GM21447 (cell line): ENCODE results near the gene ADTRP.
"Not testable (repeated sequence)": the region's sequence is repeated elsewhere in the genome, so short reads cannot be mapped to it uniquely, and the experiment has no call there.

Experiments used
- ATAC-seq: cut with Tn5 transposase; IDR thresholded peaks from one replicate; pipeline ENCODE4 v1.9.1; 2021; ENCODE audit not compliant: unreplicated experiment

ADTRP gene

DNA sequence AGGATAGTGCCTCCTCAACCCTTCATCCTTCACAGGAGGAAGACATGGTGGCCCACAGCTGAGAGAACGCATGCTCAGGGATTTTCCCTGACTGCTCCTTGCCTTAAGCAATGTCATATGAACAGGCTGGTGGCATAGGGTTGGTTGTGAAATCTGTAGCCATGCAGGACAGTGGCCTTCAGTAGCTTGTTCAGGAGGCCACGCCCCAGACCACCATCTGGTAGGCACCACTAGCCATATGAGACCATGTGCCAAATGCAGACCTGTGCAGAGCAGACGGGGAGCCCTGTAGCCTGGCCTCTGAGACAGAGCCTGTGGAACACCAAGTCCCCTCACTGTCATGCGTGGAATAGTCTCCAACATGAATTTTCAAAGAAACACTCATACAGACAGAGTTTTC, 76.5 kb downstream of the ADTRP start:
- no peak for ATAC-seq

DNA sequence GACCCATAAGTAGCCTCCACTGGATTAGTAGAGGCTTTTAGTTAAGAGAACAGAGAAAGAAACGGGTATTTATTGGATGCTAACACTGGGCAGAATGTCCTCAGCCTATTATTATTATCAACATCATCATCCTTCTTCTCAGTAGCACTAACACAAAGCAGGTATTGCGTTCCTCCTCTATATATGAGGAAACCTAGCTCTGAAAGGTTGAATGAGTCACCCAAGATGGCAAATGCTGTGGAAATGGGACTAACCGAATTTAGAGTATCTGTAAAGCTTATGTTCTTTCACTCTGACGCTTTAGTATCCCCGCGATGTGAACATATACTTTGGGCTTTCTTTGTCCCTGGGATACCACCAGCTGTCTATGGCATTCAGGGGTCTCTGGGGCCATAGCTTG, 77.0 kb downstream of the ADTRP start:
- ATAC-seq: no peak

DNA sequence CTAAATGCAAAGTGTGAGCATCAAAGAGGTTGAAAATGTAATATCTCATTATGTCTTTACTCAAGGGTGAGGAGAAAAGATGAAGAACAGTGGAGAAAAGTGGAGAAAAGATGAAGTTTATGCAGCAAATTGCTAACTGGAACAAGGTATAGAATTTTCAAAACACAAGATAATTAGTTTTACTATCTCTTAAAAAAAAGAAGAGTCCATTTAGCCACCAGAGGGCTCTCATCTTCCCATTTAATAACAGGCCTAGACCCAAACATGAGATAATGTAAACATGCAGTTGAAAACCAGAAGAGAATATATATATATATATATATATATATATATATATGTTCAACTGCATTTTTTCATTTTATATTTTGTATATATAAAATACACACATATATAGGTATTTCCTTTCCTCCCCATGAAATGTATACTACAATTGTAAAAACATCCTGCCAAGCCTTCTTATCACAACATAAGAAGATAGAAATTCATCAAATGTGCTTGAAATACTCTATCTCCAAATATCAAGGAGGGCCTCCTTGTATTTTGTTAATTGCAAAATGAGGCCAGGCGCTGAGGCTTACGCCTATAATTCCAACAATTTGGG, 78.4 kb downstream of the ADTRP start:
- ATAC-seq: no peak

DNA sequence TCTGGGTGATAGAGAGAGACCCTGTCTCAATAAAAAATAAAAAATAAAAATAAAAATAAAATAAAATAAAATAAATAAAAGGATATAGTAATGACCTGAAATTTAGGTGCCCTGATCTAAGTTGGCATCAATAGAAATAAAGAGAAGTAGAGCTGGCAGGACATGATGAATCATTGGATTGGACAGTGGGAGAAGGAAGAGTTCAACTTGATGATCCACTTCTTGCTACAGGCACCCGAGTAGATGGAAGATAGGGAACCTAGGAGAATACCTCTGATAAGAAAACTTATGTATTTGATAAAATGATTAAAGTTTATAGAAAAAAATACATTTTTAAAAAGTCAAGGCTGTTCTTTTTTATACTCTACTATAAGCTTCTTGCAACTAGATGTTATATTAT, 79.0 kb downstream of the ADTRP start:
- no peak for ATAC-seq

DNA sequence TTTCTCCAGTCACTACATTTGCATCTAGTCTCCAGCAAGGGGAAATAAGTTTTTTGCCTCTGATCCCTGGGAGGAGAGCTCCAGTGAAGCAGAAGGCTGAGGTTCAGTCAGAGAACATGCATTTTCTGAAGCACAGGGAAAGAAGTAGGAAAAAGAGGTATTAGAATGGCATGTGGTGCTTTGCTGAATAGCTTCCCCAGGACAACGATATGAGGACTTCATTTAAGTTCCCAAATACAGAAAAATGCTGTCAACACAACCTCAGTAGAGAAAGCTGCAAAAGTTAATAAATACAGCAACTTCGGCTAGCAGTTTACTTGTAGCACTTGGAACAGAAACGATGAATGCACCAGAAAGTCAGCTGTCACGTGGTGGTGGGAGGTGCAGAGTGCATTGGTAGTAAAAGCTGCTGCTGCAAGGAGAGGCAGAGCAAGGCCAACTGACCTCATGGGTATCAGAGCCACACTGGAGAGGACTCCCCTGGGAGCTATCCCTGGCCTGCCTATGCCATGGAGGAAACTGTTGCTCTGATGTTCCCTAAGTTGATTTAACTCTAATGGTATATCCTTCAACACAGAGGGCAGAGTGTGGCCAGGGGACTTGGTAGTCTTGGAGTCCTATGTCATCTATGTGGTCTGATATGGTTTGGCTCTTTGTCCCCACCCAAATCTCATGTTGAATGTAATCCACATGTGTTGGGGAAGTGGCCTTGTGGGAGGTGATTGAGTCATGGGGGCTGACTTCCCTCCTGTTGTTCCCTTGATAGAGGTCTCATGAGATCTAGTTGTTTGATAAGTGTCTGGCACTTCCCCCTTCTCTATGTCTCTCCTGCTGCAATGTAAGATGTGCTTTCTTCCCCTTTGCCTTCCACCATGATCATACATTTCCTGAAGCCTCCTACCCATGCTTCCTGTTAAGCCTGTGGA, 85.9 kb downstream of the ADTRP start:
- ATAC-seq: no peak

DNA sequence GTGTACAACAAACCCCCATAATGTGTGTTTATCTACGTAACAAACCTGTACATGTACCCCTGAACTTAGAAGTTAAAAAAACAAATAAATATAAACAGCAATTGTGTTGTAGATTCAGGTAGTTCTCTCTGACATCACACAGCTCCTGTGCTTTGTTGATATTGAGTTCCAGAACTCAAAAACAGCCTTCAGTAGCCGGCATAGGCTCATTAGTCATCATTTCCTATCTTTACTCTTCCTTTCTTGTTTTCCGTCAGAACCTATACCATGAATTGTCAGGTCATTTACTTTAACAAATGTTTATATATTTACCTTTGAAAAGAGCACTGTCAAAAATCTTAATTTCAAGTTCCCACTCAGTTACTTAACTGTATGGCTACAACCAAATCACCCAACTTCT, 88.8 kb downstream of the ADTRP start:
- no peak for ATAC-seq

DNA sequence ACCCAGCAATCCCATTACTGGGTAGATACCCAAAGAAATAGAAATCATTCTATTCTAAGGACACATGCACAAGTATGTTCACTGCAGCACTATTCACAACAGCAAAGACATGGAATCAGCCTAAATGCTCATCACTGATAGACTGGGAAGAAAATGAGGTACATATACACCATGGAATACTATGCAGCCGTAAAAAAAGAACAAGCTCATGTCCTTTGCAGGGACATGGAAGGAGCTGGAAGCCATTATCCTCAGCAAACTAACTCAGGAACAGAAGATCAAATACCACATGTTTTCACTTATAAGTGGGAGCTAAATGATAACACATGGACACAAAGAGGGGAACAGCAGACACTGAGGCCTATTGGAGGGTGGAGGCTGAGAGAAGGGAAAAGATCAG, 89.2 kb downstream of the ADTRP start:
- not testable (repeated sequence) for ATAC-seq

DNA sequence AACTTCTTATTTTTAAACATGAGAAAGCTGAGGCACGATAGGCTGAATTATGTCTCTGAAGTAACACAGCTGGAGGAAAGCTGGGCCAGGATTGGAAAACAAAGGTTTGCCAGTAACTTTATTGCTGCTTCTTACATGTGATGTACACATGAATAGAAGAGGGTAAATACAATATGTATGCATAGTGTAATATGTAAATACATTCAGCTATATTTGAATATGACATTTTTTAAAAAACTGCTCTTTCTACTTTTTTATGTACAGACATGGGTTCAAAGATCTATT, 90.2 kb downstream of the ADTRP start:
- ATAC-seq: no peak

DNA sequence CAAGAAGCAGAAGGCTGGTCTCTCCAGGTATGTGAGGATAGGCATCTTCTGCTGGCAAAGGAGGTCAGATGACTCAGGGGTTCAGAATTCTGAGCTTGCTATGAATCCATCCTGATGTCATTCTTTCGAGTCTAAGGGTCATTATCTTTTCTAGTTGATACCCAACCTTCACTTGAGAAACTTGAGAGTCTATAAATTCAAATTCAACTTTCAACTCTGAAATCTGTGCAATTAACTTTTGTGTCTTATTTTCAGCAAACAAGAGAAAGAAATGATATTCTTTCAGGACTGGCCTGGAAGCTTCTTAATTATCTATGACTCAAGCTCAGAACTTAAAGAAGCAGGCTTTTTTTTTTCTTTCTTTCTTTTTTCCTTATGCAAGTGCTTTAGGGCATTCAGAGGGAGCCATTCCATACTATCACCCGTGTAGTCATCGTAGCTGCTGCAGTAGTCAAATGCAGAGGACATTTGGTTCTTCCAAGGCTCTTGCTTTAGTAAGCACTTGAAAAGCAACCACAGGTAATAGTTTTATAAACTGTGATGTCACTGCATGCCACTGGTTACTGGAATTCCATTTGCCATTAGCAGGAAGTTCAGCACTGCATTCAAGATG, 93.0 kb downstream of the ADTRP start:
- no peak for ATAC-seq

DNA sequence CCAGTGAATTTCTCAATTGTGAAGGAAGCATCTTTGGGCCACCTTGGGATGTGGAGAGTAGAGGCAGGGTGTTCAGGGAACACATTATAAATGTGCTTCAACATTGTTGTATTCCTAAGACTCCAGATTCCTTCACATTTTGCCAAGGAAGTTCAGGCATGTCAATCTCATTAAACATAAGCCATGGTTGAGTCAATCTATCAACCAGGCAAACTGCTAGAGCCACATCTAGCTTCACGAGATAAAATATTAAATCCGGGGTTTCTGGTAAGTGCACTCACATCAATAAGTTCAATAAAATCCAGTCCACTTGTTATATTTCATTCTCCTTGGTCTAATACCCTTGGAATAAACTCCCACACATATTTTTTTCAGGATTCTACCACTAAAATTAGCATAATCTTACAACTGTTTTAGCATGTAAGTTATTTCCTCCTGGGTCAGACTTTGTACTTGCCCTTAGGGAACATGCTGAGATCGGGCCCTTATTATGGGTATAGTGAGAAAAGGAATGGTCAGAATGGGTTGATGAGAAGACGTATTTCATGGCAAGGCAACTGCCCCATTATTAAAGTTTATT, 93.6 kb downstream of the ADTRP start:
- no peak for ATAC-seq

DNA sequence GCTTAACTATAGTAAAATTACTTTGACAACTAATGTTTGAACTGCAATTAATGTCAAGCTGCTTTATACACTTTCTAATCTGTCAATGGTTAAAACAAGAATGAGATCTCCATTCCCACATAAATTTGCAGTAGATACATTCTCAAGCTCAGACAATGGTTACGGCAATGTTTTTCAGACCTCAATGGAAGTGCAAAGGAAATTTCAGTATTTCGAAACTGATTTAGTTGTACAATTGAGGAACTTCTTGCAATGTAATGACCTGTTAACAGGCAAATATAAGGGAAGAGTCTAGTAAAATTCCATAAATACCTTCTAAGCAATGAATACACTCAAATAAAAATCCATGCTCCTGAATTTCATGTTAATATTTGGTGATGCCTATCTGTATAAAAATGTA, 94.7 kb downstream of the ADTRP start:
- no peak for ATAC-seq

DNA sequence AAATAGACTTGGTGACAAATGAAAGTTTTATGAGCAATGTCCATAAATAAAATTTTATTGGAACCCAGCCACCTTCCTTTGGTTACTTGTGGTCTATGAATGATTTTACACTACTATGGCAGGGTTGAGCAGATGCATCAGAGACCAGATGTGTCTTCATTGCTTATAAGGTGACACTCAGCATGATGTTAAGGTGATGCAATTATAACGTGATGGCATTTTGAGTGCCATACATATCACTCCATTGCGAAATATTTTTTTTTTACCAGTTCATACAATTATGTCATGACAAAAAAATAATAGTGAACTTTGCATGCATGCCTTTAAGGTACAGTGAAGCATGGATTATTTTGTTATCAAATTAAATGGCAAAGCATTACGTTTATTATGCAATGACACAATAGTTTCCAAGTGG, 96.0 kb downstream of the ADTRP start:
- no peak for ATAC-seq

DNA sequence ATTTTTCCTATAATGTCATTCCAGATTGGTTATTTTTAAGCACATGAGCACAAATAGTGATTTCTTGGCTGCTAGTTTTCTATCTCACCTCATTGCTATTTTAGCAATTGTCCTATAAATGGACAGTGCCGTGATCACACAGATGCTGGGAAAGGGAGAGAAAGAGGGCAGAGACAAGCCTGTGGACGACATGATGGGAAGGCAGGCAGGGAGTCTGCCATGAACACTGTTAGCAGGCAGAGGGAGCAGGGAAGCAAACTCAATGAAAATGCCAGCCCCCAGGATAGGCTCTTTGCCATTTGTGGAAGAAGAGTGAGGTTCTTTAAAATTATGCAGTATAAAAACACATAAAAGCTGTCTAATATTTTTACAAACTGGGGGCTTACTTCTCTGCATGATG, 96.8 kb downstream of the ADTRP start:
- ATAC-seq: no peak

DNA sequence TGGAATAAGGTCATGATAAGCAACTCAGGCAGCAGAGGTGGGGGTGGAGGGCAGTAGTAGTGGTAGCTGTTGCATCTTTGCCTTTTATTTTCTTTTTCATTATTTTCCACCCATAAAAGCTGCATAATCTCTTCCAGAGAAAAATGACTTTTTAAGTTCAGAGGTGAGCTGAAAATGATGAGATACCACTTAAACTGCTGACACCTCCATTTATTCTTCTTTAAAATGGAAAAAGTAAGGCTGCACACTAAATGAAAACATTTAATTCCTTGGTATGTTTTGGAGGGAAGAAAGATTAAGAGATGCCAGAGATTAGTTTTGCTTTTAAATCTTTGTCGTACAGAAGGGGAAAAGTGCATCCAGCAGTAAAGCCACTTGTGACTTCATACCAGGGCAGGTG, 97.2 kb downstream of the ADTRP start:
- ATAC-seq: no peak

DNA sequence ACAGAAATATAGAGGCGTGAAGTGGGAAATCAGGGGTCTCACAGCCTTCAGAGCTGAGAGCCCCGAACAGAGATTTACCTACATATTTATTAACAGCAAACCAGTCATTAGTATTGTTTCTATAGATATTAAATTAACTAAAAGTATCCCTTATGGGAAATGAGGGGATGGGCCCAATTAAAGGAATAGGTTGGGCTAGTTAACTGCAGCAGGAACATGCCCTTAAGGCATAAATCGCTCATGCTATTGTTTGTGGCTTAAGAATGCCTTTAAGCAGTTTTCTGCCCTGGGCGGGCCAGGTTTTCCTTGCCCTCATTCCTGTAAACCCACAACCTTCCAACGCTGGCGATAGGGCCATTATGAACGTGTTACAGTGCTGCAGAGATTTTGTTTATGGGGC, 98.1 kb downstream of the ADTRP start:
- ATAC-seq: not testable (repeated sequence)

DNA sequence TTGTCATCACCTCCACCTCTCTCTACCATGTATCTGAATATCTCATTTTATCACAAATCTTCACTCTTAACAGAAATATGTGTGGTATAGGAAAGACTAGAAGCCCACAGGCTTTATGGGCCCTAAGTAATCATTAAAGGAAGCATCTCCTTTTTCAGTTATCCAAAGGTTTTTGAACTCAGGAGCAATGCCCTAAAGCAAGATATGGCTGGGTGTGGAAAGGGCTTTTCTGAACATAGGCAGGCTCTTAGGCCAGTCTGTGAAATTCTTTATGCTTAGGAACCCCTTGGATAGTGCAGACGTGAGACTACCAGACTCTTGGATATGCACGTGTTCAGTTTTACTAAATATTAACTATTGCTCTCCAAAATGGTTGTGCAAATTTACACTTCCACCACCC, 99.5 kb downstream of the ADTRP start:
- no peak for ATAC-seq

DNA sequence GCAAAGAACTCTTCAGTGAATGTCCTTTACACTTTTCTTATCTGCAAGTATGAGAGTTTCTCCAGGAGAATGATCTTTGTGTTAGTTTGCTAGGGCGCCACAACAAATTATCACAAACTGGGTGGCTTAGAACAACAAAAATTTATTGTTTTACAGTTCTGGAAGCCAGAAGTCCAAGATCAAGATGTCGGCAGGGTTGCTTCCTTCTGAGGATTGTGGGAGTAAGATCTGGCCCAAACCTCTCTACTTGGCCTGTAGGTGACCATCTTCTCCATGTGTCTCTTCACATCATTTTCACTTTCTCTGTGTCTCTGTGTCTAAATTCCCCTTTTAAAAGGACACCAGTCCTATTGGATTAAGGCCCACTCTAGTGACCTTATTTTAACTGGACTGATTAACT, 103.0 kb downstream of the ADTRP start:
- ATAC-seq: no peak

DNA sequence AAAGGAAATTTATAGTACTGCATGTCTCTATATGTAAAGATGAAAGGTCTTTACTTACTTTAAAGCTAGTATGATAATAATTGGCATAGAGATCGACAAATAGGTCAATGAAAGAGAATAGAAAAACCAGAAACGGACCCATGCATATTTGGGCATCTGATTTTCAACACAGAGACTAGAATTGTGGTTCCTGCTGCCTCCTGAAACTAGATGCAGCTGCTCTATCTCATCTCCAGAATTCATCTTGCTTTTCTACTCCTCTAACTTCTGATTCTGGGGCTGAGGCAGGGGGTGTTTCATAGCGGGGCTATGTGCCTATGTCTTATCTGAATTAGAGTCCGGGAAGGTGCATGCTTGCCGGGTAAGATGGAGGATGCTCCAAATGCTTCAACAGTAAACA, 105.9 kb downstream of the ADTRP start:
- ATAC-seq: no peak

DNA sequence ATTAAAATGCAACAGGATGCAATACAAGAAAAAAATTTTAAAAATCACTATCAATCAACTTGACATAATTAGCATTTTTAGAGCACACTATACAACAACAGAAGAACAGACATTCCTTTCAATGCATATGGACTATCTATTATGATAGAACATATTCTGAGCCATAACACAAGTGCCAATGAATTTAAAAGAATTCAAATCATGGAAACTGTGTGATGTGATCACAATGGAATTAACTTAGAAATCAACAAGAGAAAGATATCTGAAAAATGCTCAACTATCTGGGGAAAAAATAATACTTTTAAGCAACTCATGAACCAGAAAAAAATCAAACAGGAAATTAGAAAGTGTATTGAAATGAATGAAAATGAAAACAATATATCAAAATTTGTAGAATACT, 106.3 kb downstream of the ADTRP start:
- no peak for ATAC-seq

DNA sequence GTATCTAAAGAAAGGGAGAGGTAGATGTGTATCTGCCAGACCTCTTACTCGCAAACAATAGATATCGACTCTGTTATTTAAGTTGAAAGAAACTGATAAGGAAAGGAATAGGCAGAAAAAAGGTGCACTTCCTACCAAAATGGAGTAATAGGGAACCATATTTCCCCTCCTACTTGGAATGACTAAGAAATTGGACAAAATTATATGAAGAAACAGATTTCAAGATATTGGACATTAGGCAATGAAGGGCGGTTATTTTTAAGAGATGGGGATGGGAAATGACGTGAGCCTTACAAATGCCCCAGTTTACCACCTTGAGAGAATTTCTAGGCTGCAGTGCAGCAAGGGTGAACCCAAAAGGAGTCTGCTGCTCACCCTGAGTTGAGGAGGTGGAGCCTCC, 108.9 kb downstream of the ADTRP start:
- ATAC-seq: no peak

DNA sequence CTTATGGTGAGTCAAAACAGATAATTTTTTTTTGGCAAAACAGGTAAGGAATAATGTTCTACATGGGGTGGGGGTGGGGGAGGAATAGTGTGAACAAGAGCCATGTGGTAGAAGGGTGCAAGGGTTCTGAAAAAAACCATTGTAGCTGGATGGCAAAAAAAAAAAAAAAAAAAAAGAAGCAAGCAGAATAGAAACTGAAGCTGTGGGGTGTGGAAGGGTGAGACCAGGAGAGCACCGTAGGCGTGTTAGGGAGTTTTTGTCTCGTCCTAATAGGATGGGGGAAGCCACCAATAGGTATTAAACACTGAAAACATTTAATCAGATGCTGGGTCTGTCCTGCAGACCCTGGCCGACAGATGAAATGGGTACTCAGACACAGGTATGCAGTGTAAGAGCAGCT, 110.1 kb downstream of the ADTRP start:
- ATAC-seq: no peak

DNA sequence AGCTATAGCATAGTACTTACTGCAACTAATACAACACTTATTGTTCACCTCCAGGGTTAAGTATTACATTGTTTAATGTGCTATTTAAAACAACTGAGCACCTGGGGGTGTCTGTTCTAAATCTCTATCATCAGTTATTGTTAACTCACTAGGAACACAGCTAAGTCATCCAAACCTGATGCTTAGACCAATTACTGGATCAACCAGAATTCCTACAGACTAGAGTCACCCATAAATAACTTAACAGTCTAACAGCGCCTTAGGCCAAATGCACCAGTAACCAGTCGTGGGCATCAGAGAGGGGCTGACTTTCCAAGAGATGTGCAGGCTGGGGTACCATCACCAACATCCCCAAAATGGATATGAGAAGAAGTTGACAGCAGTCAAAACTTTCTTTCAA, 110.7 kb downstream of the ADTRP start:
- ATAC-seq: no peak
